Head of caudate nucleus (tissue), 42 donors: ENCODE measurements around the gene LAMTOR5.
"Not testable (repeated sequence)": the region's sequence is repeated elsewhere in the genome, so short reads cannot be mapped to it uniquely, and the experiment has no call there.

Source experiments
- DNase-seq, 42 donors: peaks; one replicate each; pipeline versions ENCODE4 v3.0.0 to v3.0.0-alpha.2; 2020 to 2021; ENCODE audit warnings: mixed read lengths in 7 of 42
- intact Hi-C: fragments of 100-400 bp; cut with DNase I; formaldehyde crosslinking; loops from one replicate; pipeline ENCODE4 v1.15.0; 2022

LAMTOR5 gene

DNA sequence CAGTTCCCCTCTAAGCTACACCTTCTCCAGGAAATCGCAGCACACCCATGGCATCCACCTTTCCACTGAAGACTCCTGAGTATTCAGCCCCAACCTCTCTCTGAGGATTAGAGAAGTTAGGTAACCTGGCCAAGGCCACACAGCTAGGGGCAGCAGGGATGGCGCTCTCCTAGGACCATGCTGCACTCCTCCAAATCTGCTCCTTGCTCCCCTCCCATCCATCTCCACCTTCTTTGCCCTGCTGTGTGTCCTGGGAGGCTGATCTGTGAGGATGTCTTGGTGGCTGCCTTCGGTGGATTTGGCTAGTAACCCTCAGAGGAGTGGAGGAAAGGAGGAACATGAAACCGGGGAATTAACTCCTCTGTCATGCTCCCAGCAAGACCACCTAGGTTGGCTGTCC, 23.4 kb upstream of the LAMTOR5 start:
- intact Hi-C loops: no loop called here
- DNase-seq: no peak

DNA sequence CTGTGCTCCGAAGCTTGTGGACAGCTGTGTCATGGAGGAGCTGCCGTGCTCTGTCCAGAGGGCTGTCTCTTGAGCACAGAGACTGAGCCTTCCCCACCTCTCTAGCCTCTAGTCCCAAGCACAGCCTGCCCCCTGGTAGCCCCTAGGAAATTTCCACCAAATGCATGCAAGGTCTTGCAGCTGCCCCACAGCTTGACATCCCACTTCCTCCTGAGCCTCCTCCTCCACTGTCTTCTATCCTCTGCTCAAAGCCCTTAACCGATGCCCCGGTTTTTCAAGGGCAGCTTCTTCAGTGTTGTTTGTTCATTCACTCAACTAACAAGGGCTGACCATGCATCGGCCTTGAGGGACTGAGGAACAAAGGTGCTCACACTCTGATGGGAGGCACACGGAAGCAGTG, 22.9 kb upstream of the LAMTOR5 start:
- no peak for DNase-seq
- intact Hi-C loops: no loop called here

DNA sequence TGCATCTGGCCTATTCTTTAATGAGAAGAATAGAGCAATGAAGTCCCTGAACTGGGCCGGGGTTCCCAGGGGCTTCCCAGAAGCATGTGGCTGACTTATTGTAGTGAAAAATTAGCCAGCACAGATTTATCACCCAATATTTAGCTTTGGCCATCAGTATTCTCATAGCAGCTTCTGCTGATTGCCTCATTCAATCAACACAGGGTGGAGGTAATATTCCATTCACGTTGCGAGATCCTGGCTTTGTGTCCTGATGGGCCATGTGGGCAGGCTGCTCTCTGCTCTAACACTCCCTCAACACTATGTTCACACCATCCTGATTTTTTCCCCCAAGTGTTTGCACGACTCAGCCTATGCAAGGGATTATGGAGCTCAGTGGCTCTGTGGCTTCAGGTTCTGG, 21.5 kb upstream of the LAMTOR5 start:
- intact Hi-C loops: no loop called here
- no peak for DNase-seq

DNA sequence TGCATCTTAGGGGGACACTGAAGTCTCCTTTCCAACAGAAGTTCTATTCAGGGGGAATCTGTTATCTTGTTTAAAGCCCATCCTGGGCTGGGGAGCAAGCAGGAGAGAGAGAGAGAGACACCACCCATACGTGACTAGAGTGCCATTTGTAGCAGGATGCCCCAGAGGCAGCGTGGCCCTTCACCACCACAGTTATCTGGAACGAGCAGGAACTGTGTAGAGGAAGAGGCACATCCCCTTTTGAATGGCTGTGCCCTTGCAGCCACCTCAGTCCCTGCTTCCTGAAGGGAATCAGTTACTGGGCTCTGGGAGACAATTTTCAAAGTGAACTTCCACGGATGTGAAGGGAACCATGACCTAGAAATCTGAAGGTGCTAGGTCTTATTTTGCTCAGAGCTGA, 19.4 kb upstream of the LAMTOR5 start:
- intact Hi-C loops: no loop called here
- no peak for DNase-seq

DNA sequence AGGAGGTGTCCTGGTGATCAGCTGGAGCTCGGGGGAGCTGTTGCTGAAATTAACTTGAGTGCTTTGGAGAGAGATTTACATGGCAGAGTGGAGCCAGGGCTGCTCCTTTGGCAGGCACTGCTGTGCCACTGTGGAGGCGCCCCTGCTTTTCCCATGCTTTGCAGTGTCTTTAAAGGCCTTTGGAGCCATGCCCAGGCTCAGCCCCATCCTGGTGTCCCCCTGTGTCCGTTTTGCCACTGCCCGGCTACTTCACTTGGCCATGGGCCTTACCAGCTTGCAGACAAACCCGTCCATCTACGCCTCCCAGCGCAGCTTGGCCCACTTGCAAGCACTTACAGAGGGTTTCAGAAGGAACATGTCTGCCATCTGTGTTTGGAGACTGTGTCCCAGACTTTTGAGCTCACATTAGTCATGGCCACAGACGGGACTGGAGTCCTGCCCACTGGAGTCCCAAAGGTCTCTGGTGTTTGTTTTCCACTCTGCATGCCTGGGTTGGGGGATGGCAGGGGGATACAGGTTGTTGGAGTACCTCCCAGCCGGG, 18.2 kb upstream of the LAMTOR5 start:
- peak in 19 of 42 donors; percentile 5 to 49 (median 19) for DNase-seq
- intact Hi-C loops: no loop called here

DNA sequence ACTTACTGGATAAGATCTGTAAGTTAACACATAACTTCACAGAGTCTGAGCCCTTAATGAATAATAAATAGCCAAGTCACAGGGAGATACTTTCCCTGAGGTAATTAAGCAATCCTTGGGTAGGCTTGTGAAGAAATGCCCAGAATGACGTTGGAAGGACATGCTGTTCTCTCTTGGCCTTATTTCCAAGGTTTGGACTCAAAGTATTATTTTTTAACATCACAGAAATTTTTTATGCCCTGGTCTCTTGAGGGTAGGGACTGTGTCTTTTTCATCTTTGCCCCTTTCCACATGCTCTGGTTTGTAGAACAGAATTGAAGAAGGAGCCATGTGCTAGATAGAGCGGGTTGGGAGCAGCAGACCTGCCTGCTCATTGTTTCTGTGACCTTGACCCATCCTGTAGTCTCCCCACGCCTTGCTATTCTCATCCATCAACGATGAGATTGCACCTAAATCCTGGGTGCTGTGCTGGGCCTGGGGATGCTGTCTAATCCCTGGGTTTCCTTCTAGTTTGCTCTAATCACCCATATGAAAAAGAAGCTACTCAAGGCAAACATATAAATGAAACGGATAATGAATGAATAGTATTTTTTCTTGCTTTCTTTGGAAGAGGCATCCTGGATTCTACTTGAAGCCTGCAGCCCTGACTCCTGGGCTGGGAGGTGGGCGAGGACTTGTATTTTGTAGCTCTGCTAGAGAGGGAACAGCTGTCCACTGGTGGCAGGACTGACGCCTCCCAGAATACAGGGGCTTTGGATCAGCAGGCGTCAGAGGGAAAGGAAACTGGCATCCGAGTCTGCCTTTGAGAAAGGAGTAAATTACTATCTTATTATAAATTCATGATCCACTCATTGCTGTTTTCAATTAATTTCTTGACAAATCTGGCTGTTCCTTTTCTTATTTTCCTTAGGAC, 17.5 kb upstream of the LAMTOR5 start:
- DNase-seq: no peak
- intact Hi-C loops: no loop called here

DNA sequence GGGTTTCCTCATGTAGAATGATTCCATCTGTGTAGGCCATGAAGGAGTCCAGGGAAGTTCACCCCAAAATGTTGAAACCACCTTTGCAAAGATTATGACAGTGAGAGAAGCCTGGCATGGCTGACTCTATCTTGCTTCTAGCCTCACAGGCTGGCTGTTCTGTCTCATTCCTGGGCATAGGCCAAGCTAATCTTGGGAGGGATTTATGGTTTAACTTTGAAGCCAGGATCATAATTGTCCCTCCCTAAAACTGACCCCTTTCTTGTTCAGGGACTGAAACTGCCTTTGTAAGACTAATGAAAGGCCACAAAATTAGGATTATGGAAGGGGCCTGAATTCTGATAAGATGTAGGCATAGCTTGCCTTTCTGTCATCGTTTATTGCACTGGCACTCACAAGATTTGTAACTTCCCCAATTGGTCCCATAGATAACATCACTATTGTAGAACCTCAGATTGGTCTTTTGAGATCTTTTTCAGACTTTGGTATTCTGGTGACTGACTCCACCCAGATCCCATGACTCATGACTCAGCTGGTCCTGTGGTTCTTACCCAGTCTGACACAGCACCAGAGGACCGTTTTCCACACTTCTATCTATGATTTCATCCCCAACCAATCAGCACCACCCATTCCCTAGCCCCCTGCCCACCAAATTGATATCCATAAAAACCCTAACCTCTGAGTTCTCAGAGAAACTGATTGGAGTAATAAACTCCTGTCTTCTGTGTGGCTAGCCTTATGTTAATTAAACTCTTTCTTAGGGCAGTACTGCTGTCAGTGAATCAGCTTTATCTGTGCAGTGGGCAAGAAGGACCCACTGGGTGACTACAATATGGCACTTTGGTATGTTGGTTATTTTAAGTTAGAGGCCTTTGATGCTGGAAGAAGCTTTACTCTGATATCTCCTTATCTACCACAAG, 13.6 kb upstream of the LAMTOR5 start:
- intact Hi-C loops: no loop called here
- DNase-seq: no peak

DNA sequence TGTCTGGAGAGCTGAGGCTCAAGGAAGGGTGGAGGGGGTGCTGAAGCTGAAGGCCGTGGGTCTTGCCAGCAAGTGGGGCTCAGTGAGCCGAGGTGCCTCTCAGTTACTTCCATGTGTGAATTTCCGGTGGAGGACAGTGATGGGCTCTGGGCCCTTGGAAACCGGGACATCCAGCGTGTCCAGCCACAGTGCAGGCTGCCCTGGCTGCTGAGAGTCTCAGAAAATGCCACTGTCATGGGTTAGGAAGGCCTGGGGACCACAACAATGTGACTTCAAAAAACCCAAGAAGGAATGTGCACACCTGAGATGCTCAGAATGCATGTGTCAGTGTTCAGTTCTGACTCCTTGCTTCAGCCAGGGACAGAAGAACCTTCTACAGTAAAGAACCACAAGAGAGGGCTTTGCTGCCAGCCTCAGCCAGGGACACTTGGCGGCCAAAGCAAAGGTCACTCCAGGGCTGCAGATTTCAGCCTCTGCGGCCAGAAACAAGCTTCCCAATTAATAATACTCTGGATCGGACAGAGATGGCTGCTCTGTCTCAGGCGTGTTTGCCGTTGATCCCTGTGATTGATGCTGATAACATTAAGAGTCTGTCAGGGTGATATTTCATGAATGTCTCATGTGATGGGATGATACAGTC, 12.6 kb upstream of the LAMTOR5 start:
- intact Hi-C loops: no loop called here
- no peak for DNase-seq

DNA sequence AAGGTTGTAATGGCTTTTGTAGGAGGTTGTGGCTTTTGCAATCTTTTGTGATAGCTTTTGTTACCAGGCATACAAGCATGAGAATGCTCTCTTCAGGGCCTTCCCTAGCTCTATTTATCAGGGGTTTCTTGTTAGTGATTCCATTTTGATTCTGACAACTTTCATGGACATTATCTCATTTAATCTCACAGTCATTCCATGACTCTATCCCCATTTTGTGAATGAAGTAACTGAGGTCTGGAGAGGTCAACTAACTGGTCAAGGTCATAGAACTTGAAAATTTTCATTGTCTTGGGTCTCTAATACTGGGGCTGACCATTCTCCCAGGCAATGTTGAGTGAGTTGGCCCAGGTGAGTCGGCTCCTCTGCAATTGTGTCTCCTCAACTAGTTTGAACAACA, 11.2 kb upstream of the LAMTOR5 start:
- intact Hi-C loops: no loop called here
- no peak for DNase-seq

DNA sequence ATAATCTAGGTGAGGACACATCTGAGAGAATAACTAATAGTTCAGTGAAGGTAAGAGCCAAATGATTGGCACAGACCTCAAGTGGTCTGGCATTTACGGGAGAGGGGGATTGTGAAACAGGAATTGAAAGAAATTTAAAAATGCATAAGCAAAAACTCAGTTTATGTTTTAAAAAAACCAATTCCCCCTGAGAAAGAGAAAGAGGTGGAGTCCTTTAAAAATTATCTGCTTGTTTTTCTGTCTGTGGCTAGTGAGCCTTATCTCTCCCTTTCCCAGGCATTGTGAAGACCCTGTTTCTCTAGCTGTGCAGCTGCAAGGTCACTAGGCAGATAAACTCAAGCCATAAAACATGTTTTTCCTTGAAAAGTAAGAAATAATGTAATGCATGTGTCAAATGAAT, 5.6 kb upstream of the LAMTOR5 start:
- DNase-seq: not testable (repeated sequence)
- intact Hi-C loops: loop anchor here (2.0 kb wide), 1 partner anchor 48 kb away; no protein-coding TSS in a partner anchor

DNA sequence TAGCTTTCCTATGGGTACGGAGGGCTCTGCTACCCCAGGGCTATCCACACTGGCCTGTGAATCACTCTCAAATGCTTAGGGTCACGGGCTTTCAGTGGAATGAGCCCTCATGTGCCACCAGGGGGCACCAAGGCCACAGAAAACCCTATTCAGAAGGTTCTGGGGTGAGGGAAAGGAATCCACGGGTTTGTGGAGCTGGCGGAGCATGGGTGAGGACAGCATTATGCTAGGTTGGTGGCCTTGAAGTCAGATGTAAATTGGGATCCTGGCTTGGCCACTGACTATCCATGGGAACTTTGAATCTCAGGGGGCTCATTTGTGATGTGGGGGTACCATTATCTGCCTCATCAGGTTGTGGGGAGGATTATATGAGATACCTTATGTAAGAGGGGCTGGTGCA, 5.1 kb upstream of the LAMTOR5 start:
- intact Hi-C loops: loop anchor here (2.0 kb wide), 1 partner anchor 48 kb away; no protein-coding TSS in a partner anchor
- peak; percentile 38 to 86 (median 74) for DNase-seq

DNA sequence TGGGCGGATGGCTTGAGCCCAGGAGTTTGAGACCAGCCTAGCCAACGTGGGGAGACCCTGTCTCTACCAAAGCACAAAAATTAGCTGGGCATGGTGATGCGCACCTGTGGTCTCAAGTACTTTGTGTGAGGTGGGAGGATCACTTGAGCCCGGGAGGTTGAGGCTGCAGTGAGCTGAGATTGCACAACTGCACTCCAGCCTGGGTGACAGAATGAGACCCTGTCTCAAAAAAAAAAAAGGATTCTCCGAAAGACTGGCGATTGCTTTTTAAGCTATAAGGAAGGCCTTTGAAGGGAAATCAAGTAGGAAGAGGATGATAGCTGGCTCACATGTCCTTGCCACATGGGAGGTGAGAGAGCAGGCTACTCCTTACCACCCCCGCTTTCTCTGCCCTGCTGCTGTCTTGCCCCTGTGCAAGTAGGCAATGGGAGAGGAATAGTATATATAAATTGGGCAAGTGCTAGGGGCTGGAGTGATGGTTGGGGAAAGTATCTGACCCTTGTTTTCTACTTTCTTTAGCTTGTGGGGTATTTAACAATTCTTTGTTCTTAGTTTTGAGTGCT, 3.8 kb upstream of the LAMTOR5 start:
- intact Hi-C loops: no loop called here

DNA sequence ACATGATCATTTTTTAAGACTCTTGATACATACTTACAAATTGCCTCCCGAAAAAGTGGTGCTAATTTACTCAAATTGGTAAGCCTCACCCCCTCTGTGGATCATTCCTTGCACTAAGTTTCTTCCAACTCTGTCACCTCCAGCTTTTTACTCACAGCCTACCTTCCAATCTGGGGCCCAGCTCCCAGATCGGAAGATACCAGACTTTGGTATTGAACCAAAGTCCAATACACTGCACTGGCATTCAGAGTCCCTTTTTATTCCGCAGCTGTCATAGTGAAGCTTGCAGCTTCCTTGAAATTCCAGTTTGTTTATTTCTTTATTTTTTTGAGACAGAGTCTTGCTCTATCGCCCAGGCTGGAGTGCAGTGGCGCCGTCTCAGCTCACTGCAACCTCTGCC, 1.8 kb upstream of the LAMTOR5 start:
- intact Hi-C loops: loop anchor here (5.0 kb wide), 1 partner anchor 72 kb away; the partner anchor contains the start of gene RBM15

More for the DNA sequence above, 3.8 kb upstream of the LAMTOR5 start:
- no peak for DNase-seq

DNA sequence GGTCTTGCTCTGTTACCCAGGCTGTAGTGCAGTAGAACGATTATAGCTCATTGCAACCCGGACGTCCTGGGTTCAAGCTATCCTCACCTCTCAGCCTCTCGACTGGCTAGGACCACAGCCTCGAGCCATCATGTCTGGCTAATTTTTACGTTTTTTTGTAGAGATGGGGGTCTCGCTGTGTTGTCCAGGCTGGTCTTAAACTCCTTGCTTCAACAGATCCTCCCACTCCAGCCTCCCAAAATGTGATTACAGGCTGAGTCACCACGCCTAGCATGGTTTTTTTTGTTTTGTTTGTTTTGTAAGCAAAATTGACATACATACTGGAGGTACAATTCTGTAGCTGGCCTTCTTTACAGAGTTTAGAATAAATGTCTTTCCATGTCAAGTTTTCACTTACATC, 994 bp upstream of the LAMTOR5 start:
- intact Hi-C loops: loop anchor here (5.0 kb wide), 1 partner anchor 71 kb away; the partner anchor contains the start of gene RBM15
- no peak for DNase-seq

More for the DNA sequence above, 1.8 kb upstream of the LAMTOR5 start:
- DNase-seq: no peak

DNA sequence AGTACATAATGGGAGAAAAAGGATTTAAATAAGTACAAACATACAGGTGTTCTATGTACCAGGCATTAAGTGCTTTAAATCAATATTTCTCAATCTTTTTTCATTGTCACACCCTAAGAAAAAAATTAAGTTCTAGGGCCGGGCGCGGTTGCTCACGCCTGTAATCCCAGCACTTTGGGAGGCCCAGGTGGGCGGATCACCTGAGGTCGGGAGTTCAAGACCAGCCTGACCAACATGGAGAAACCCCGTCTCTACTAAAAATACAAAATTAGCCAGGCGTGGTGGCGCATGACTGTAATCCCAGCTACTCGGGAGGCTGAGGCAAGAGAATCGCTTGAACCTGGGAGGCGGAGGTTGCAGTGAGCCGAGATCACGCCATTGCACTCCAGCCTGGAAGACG, 1.1 kb downstream of the LAMTOR5 start:
- intact Hi-C loops: loop anchor here (5.0 kb wide), 1 partner anchor 69 kb away; the partner anchor contains the start of gene RBM15

DNA sequence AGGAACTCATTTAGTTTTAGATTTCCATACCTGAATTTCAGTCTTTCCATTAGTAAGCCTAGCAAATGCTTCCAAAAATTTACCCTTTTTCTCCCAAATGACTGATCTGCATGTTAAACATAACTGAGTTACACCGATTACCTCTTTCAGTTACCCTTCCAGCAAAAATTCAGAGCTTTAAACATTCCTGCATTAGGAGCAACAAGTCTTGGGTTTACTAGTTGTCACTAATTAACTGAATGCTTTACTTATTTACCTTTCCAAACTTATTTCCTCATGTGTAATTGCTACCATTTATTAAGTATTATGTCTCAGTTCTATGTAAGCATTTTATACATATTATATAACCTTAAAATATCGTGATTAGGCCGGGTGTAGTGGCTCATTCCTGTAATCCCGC, 3.1 kb downstream of the LAMTOR5 start:
- intact Hi-C loops: no loop called here
- DNase-seq: no peak

More for the DNA sequence above, 1.1 kb downstream of the LAMTOR5 start:
- not testable (repeated sequence) for DNase-seq

DNA sequence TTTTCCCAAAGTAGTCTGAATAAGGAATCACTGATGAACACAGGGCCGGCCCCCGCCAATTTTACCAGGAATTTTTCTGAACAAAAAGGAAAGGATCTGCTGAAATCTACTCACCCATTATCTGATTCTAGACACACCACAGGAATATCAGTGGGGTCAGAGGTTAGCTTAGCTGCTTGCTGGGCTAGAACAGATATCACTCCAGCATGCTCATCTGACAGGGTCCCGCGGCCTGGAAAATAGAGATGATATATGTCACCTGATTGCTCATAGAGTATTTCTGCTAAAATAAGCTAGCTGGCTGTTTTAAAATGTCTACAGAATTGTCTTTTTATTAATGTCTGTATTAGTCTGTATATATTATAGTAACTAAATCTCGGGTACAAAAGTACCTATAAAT, 3.7 kb downstream of the LAMTOR5 start:
- DNase-seq: no peak
- intact Hi-C loops: no loop called here

DNA sequence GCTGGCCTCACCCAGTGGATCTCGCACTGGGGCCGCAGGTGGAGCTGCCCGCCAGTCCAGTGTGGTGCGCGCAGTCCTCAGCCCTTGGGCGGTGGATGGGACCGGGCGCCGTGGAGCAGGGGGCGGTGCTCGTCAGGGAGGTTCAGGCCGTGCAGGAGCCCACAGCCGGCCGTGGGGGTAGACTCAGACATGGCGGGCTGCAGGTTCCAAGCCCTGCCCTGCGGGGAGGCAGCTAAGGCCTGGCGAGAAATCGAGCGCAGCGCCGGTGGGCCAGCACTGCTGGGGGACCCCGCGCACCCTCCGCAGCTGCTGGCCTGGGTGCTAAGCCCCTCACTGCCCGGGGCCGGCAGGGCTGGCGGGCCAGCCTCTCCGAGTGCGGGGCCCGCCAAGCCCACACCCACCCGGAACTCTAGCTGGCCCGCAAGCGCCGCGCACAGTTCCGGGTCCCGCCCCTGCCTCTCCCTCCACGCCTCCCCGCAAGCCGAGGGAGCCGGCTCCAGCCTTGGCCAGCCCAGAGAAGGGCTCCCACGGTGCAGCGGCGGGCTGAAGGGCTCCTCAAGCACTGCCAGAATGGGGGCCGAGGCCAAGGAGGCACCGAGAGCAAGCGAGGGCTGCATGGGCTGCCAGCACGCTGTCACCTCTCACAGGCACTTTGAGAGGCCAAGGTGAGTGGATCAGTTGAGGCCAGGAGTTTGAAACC, 11.1 kb downstream of the LAMTOR5 start:
- intact Hi-C loops: not testable (repeated sequence)

More for the DNA sequence above, 11.1 kb downstream of the LAMTOR5 start:
- DNase-seq: not testable (repeated sequence)
